DOHH2 (cell line): ENCODE data around the gene PSMB2.

Source experiments
- H3F3A ChIP-seq: fragments of 200-600 bp; sonication (generic), shearing (Covaris generic); 2 replicates; pipeline ENCODE4 v1.6.0; 2016; ENCODE audit warnings: antibody characterized with exemption, mild to moderate bottlenecking; ENCODE audit not compliant: control insufficient read depth, insufficient read depth
- H3K27ac ChIP-seq: fragments of 200-600 bp; sonication (generic); 2 replicates; pipeline ENCODE4 v1.5.1; 2014; ENCODE audit warnings: low read depth, mild to moderate bottlenecking, low read length, moderate library complexity
- H3K27me3 ChIP-seq: fragments of 200-600 bp; sonication (generic); 2 replicates; pipeline ENCODE4 v1.6.1; 2014; ENCODE audit warnings: mild to moderate bottlenecking, low read length, mixed read lengths; ENCODE audit not compliant: control insufficient read depth
- H3K36me3 ChIP-seq: fragments of 200-600 bp; sonication (generic); 2 replicates; pipeline ENCODE4 v1.6.1; 2014; ENCODE audit warnings: mild to moderate bottlenecking, low read length, moderate library complexity, mixed read lengths; ENCODE audit not compliant: control insufficient read depth
- H3K4me1 ChIP-seq: fragments of 200-600 bp; sonication (generic); 2 replicates; pipeline ENCODE4 v1.6.1; 2014; ENCODE audit warnings: mild to moderate bottlenecking, low read length, mixed read lengths; ENCODE audit not compliant: control insufficient read depth
- H3K4me2 ChIP-seq: fragments of 200-600 bp; sonication (generic); 2 replicates; pipeline ENCODE4 v1.6.0; 2014; ENCODE audit warnings: mild to moderate bottlenecking, low read length, moderate library complexity
- H3K4me3 ChIP-seq: fragments of 200-600 bp; sonication (generic); 2 replicates; pipeline ENCODE4 v1.5.1; 2014; ENCODE audit warnings: mild to moderate bottlenecking, low read length, mixed read lengths
- H3K79me2 ChIP-seq: fragments of 200-600 bp; sonication (generic); 2 replicates; pipeline ENCODE4 v1.6.1; 2014; ENCODE audit warnings: mild to moderate bottlenecking, low read length, mixed read lengths; ENCODE audit not compliant: control insufficient read depth
- H3K9me2 ChIP-seq: fragments of 200-600 bp; sonication (generic); replicated peaks from 2 replicates; pipeline ENCODE4 v1.6.1; 2014; ENCODE audit warnings: mild to moderate bottlenecking, low read length, mixed read lengths; ENCODE audit not compliant: control insufficient read depth
- H3K9me3 ChIP-seq: fragments of 200-600 bp; sonication (generic); 2 replicates; pipeline ENCODE4 v1.6.1; 2014; ENCODE audit warnings: antibody characterized with exemption, low read length, mixed read lengths; ENCODE audit not compliant: control insufficient read depth, insufficient read depth
- H4K20me1 ChIP-seq: fragments of 200-600 bp; sonication (generic); 2 replicates; pipeline ENCODE4 v1.6.0; 2014; ENCODE audit warnings: low read depth, mild to moderate bottlenecking, antibody characterized with exemption, low read length, moderate library complexity; ENCODE audit not compliant: control insufficient read depth, insufficient read depth
- CTCF ChIP-seq: fragments of 200-600 bp; sonication (generic); IDR thresholded peaks from one replicate; pipeline ENCODE4 v1.5.1; 2014; ENCODE audit warnings: antibody characterized with exemption, mild to moderate bottlenecking, low read depth, low read length; ENCODE audit not compliant: poor library complexity, severe bottlenecking
- EZH2phosphoT487 ChIP-seq: fragments of 200-600 bp; sonication (generic); IDR thresholded peaks from 2 replicates; pipeline ENCODE4 v1.6.1; 2017; ENCODE audit warnings: borderline replicate concordance, mild to moderate bottlenecking, antibody characterized with exemption, low read length, moderate library complexity, mixed read lengths

PSMB2 gene

GRCh38 chr1:35683012-35683411 is 41.7 kb upstream of the PSMB2 start:
- H3K9me2 ChIP-seq = no peaks in the 10 kb centered on the region
- H3K4me3 ChIP-seq = no peak overlapping the region
- no peaks in the 10 kb centered on the region for H3F3A ChIP-seq
- H4K20me1 ChIP-seq = no peaks in the 10 kb centered on the region
- H3K4me1 ChIP-seq = no peaks in the 10 kb centered on the region
- TF ChIP-seq CTCF (no peak), EZH2phosphoT487 (no peak)
- H3K79me2 ChIP-seq = no peaks in the 10 kb centered on the region
- H3K36me3 ChIP-seq = no peaks in the 10 kb centered on the region
- no peak overlapping the region for H3K27ac ChIP-seq
- H3K4me2 ChIP-seq = no peak overlapping the region
- H3K9me3 ChIP-seq = no peaks in the 10 kb centered on the region
- H3K27me3 ChIP-seq = peaks cover 27% of the 10 kb centered on the region

- no peaks in the 10 kb centered on the region for H3F3A ChIP-seq
- H3K79me2 ChIP-seq = no peaks in the 10 kb centered on the region
- no peak overlapping the region for H3K27ac ChIP-seq
- no peaks in the 10 kb centered on the region for H4K20me1 ChIP-seq
- H3K36me3 ChIP-seq = no peaks in the 10 kb centered on the region
- peaks cover 21% of the 10 kb centered on the region for H3K27me3 ChIP-seq
- no peaks in the 10 kb centered on the region for H3K9me3 ChIP-seq
- no peak overlapping the region for H3K4me3 ChIP-seq
- TF ChIP-seq EZH2phosphoT487 (no peak), CTCF (no peak)
- no peaks in the 10 kb centered on the region for H3K9me2 ChIP-seq
- no peak overlapping the region for H3K4me2 ChIP-seq
- H3K4me1 ChIP-seq = no peaks in the 10 kb centered on the region
Measured at GRCh38 chr1:35680271-35680670, 38.9 kb upstream of the PSMB2 start.

- no peaks in the 10 kb centered on the region for H3F3A ChIP-seq
- H4K20me1 ChIP-seq = no peaks in the 10 kb centered on the region
- TF ChIP-seq CTCF (no peak), EZH2phosphoT487 (no peak)
- no peaks in the 10 kb centered on the region for H3K79me2 ChIP-seq
- no peaks in the 10 kb centered on the region for H3K9me2 ChIP-seq
- H3K36me3 ChIP-seq = no peaks in the 10 kb centered on the region
- H3K27me3 ChIP-seq = peaks cover 15% of the 10 kb centered on the region
- H3K4me2 ChIP-seq = no peak overlapping the region
- no peak overlapping the region for H3K4me3 ChIP-seq
- H3K27ac ChIP-seq = no peak overlapping the region
- H3K4me1 ChIP-seq = no peaks in the 10 kb centered on the region
- no peaks in the 10 kb centered on the region for H3K9me3 ChIP-seq
Measured at GRCh38 chr1:35675773-35676172, 34.4 kb upstream of the PSMB2 start.

GRCh38 chr1:35674111-35674510 is 32.8 kb upstream of the PSMB2 start:
- Histone ChIP-seq H4K20me1 (no peaks in the 10 kb centered on the region), H3K9me2 (no peaks in the 10 kb centered on the region), H3K27me3 (peaks cover 11% of the 10 kb centered on the region), H3K4me3 (no peak overlapping the region), H3K79me2 (no peaks in the 10 kb centered on the region), H3K27ac (no peak overlapping the region), H3F3A (no peaks in the 10 kb centered on the region), H3K4me1 (no peaks in the 10 kb centered on the region), H3K9me3 (no peaks in the 10 kb centered on the region), H3K36me3 (no peaks in the 10 kb centered on the region), H3K4me2 (no peak overlapping the region)
- TF ChIP-seq EZH2phosphoT487 = no peak
- no peak for TF ChIP-seq CTCF
